DOHH2 (cell line): ENCODE data around the gene GNS.

ENCODE experiments used
- H3F3A ChIP-seq: fragments of 200-600 bp; sonication (generic), shearing (Covaris generic); 2 replicates; pipeline ENCODE4 v1.6.0; 2016; ENCODE audit warnings: antibody characterized with exemption, mild to moderate bottlenecking; ENCODE audit not compliant: control insufficient read depth, insufficient read depth
- H3K27ac ChIP-seq: fragments of 200-600 bp; sonication (generic); 2 replicates; pipeline ENCODE4 v1.5.1; 2014; ENCODE audit warnings: low read depth, mild to moderate bottlenecking, low read length, moderate library complexity
- H3K27me3 ChIP-seq: fragments of 200-600 bp; sonication (generic); 2 replicates; pipeline ENCODE4 v1.6.1; 2014; ENCODE audit warnings: mild to moderate bottlenecking, low read length, mixed read lengths; ENCODE audit not compliant: control insufficient read depth
- H3K36me3 ChIP-seq: fragments of 200-600 bp; sonication (generic); 2 replicates; pipeline ENCODE4 v1.6.1; 2014; ENCODE audit warnings: mild to moderate bottlenecking, low read length, moderate library complexity, mixed read lengths; ENCODE audit not compliant: control insufficient read depth
- H3K4me1 ChIP-seq: fragments of 200-600 bp; sonication (generic); 2 replicates; pipeline ENCODE4 v1.6.1; 2014; ENCODE audit warnings: mild to moderate bottlenecking, low read length, mixed read lengths; ENCODE audit not compliant: control insufficient read depth
- H3K4me2 ChIP-seq: fragments of 200-600 bp; sonication (generic); 2 replicates; pipeline ENCODE4 v1.6.0; 2014; ENCODE audit warnings: mild to moderate bottlenecking, low read length, moderate library complexity
- H3K4me3 ChIP-seq: fragments of 200-600 bp; sonication (generic); 2 replicates; pipeline ENCODE4 v1.5.1; 2014; ENCODE audit warnings: mild to moderate bottlenecking, low read length, mixed read lengths
- H3K79me2 ChIP-seq: fragments of 200-600 bp; sonication (generic); 2 replicates; pipeline ENCODE4 v1.6.1; 2014; ENCODE audit warnings: mild to moderate bottlenecking, low read length, mixed read lengths; ENCODE audit not compliant: control insufficient read depth
- H3K9me2 ChIP-seq: fragments of 200-600 bp; sonication (generic); replicated peaks from 2 replicates; pipeline ENCODE4 v1.6.1; 2014; ENCODE audit warnings: mild to moderate bottlenecking, low read length, mixed read lengths; ENCODE audit not compliant: control insufficient read depth
- H3K9me3 ChIP-seq: fragments of 200-600 bp; sonication (generic); 2 replicates; pipeline ENCODE4 v1.6.1; 2014; ENCODE audit warnings: antibody characterized with exemption, low read length, mixed read lengths; ENCODE audit not compliant: control insufficient read depth, insufficient read depth
- H4K20me1 ChIP-seq: fragments of 200-600 bp; sonication (generic); 2 replicates; pipeline ENCODE4 v1.6.0; 2014; ENCODE audit warnings: low read depth, mild to moderate bottlenecking, antibody characterized with exemption, low read length, moderate library complexity; ENCODE audit not compliant: control insufficient read depth, insufficient read depth
- EZH2phosphoT487 ChIP-seq: fragments of 200-600 bp; sonication (generic); IDR thresholded peaks from 2 replicates; pipeline ENCODE4 v1.6.1; 2017; ENCODE audit warnings: borderline replicate concordance, mild to moderate bottlenecking, antibody characterized with exemption, low read length, moderate library complexity, mixed read lengths
- TF ChIP-seq, protein P1 (sequence below): fragments of 200-600 bp; sonication (generic); IDR thresholded peaks from one replicate; pipeline ENCODE4 v1.5.1; 2014; ENCODE audit warnings: antibody characterized with exemption, mild to moderate bottlenecking, low read depth, low read length; ENCODE audit not compliant: poor library complexity, severe bottlenecking

The GNS gene

DNA sequence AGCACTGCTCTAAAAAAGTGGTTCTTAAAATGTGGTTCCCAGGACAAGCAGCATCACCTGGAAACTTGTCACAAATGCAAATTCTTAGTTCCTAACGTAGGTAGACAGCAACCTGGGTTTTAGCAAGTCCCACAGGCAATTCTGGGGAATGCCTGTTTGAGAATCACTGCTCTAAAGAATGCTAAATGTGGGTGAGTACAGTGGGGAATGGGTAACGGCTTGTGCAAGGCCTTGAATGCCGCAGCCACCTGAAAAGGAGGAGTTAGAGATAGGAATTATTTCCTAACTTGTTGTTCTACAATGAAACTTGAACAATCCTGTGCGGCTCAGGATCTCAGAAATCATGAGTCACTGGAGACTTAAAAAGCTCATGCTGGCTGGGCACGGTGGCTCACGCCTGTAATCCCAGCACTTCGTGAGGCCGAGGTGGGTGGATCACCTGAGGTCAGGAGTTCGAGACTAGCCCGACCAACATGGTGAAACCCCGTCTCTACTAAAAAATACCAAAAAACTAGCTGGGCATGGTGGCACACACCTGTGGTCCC is 34.9 kb downstream of the GNS start:
- Histone ChIP-seq H3K36me3 (peaks cover 9% of the 10 kb centered on the region; the same call in 1 of the 2 replicates), H4K20me1 (no peaks in the 10 kb centered on the region), H3K9me2 (no peaks in the 10 kb centered on the region), H3K4me3 (no peak overlapping the region), H3F3A (no peaks in the 10 kb centered on the region), H3K27me3 (no peaks in the 10 kb centered on the region), H3K27ac (no peak overlapping the region), H3K4me1 (no peaks in the 10 kb centered on the region), H3K79me2 (no peaks in the 10 kb centered on the region), H3K4me2 (no peak overlapping the region), H3K9me3 (no peaks in the 10 kb centered on the region)
- TF ChIP-seq, protein P1, sequence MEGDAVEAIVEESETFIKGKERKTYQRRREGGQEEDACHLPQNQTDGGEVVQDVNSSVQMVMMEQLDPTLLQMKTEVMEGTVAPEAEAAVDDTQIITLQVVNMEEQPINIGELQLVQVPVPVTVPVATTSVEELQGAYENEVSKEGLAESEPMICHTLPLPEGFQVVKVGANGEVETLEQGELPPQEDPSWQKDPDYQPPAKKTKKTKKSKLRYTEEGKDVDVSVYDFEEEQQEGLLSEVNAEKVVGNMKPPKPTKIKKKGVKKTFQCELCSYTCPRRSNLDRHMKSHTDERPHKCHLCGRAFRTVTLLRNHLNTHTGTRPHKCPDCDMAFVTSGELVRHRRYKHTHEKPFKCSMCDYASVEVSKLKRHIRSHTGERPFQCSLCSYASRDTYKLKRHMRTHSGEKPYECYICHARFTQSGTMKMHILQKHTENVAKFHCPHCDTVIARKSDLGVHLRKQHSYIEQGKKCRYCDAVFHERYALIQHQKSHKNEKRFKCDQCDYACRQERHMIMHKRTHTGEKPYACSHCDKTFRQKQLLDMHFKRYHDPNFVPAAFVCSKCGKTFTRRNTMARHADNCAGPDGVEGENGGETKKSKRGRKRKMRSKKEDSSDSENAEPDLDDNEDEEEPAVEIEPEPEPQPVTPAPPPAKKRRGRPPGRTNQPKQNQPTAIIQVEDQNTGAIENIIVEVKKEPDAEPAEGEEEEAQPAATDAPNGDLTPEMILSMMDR: no peak
- no peak for TF ChIP-seq EZH2phosphoT487

DNA sequence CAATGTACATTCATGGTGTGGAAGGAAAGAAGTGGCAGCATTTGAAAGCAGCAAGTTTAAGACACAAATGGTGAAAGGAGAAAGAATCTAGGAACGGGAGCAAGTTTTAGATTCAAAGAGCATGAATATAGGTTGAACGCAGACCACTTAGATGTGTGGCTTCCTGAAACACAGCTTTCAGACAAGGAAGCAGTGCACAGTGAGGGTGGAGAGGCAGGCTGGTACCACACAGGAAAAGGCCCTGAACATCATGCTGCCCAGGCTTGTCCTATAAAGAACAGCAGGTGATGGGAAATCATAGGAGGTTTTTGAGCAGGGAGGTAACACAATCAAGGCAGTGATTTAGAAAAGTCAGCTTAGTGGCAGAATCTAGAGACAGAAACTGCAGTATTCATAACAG is 35.6 kb downstream of the GNS start:
- no peaks in the 10 kb centered on the region for H3K9me3 ChIP-seq
- no peaks in the 10 kb centered on the region for H3F3A ChIP-seq
- H3K36me3 ChIP-seq: peaks cover 9% of the 10 kb centered on the region; the same call in 1 of the 2 replicates
- TF ChIP-seq, protein P1: no peak
- TF ChIP-seq EZH2phosphoT487: no peak
- no peak overlapping the region for H3K4me2 ChIP-seq
- H3K27me3 ChIP-seq: no peaks in the 10 kb centered on the region
- no peaks in the 10 kb centered on the region for H3K79me2 ChIP-seq
- no peaks in the 10 kb centered on the region for H3K4me1 ChIP-seq
- H4K20me1 ChIP-seq: no peaks in the 10 kb centered on the region
- H3K4me3 ChIP-seq: no peak overlapping the region
- H3K27ac ChIP-seq: no peak overlapping the region
- H3K9me2 ChIP-seq: no peaks in the 10 kb centered on the region

DNA sequence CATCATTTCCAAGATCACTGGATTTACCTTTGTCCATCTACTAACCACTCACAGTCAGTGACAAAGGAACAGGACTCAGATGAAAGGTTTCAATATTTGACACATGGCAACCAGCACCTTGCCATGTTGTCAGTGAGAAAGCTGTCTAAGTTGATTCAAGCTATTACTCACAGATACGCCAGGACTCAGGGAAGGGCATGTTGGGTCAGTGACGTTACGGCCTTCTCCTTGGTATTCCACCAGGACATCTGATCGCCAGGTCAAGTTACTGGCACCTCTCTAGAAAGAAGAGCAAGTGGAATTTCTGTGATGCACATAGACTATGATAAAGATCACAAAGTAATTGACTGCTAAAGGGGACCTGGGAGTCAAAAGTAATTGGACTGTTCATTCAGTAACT is 36.4 kb downstream of the GNS start:
- H3K9me2 ChIP-seq: no peaks in the 10 kb centered on the region
- no peak for TF ChIP-seq EZH2phosphoT487
- TF ChIP-seq, protein P1: no peak
- no peak overlapping the region for H3K27ac ChIP-seq
- no peak overlapping the region for H3K4me3 ChIP-seq
- no peaks in the 10 kb centered on the region for H4K20me1 ChIP-seq
- H3K27me3 ChIP-seq: no peaks in the 10 kb centered on the region
- no peaks in the 10 kb centered on the region for H3F3A ChIP-seq
- peaks cover 9% of the 10 kb centered on the region; the same call in 1 of the 2 replicates for H3K36me3 ChIP-seq
- no peaks in the 10 kb centered on the region for H3K79me2 ChIP-seq
- H3K4me1 ChIP-seq: no peaks in the 10 kb centered on the region
- H3K4me2 ChIP-seq: no peak overlapping the region
- H3K9me3 ChIP-seq: no peaks in the 10 kb centered on the region

DNA sequence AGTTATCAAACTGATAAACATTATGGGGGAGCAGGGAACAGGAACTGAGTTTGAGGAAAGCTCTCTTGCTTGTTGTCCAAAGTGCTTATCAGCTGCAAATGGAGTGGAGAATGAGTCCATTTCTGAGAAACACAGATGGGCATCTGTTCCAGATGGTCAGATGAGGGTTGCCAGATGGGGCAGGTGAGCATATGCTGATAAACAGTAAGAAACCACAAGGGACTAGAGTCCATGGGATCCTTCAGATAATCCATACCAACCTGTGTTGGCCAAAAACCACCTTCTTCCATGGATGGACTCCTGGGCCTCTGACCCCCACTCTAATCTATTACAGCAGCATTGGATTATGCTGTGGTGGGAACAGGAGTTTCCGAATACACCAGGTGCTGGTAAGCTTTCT is 38.3 kb downstream of the GNS start:
- H3F3A ChIP-seq: no peaks in the 10 kb centered on the region
- no peak overlapping the region for H3K4me3 ChIP-seq
- no peaks in the 10 kb centered on the region for H3K9me2 ChIP-seq
- no peak for TF ChIP-seq EZH2phosphoT487
- TF ChIP-seq, protein P1: no peak
- no peaks in the 10 kb centered on the region for H4K20me1 ChIP-seq
- H3K4me2 ChIP-seq: no peak overlapping the region
- no peaks in the 10 kb centered on the region for H3K27me3 ChIP-seq
- H3K79me2 ChIP-seq: no peaks in the 10 kb centered on the region
- H3K9me3 ChIP-seq: no peaks in the 10 kb centered on the region
- peaks cover 17% of the 10 kb centered on the region for H3K36me3 ChIP-seq
- no peaks in the 10 kb centered on the region for H3K4me1 ChIP-seq
- H3K27ac ChIP-seq: no peak overlapping the region
